Measurements from ENCODE around the gene LRRN2. TPM values are rescaled to one million over a fixed set of nuclear protein-coding genes. Genes with fewer than 3 reads are reported as not detected.

LRRN2 gene
- polyA plus RNA-seq, 1 experiment: not detected

- no peak for DNase-seq (ENCODE audit: low read depth, low spot score)
- Histone ChIP-seq H3K27me3 (ENCODE audit: control insufficient read depth, insufficient read depth, low read length) (peaks cover 4% of the 10 kb centered on the region), H3K27ac (ENCODE audit: low read depth, low read length) (no peak overlapping the region), H3K9me3 (ENCODE audit: control insufficient read depth, insufficient read depth, low read length) (no peaks in the 10 kb centered on the region), H3K4me3 (ENCODE audit: low read depth, low read length) (no peak overlapping the region)
- no peak for TF ChIP-seq CTCF (IDR thresholded peaks at IDR 0.05; ENCODE audit: low read depth, low read length)
- POLR2A ChIA-PET: no interaction called here
- CTCF ChIA-PET: interaction anchor here (1.0 to 1.8 kb wide), 4 partner anchors 23 to 215 kb away, joined by 3 to 11 read pairs (median 4); no protein-coding TSS in a partner anchor
Measured at GRCh38 chr1:204592246-204592948, 93.1 kb downstream of the LRRN2 start.

DNA sequence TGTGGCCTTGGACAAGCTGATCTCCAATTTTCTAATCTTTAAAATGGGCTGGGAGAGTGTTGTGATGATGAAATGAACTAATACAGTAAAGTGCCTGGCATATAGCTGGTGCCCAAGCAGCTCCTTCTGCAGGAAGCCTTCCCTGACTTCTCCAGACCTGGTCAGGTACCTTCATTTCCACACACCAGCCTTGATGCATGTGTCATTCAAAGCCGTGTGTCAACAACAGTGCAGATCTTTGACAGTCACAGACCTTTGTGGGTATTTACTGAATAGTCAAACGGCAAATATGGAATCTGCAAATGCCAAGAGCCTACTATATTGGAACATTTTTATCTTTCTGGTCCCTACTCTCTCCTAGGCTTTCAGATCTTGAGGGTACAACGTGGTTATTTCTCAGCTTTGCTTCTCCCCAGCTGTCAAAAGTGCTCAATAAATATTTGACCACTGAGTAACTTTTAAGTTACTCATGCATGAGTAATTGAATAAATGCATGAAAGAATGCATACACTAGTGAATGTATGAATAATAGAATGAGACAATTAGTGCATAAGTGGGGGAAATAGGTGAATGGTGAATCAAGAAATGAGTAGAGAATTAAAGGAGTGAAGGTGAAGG, 94.0 kb downstream of the LRRN2 start:
- Histone ChIP-seq H3K27ac (ENCODE audit: low read depth, low read length) (no peak overlapping the region), H3K9me3 (ENCODE audit: control insufficient read depth, insufficient read depth, low read length) (no peaks in the 10 kb centered on the region), H3K27me3 (ENCODE audit: control insufficient read depth, insufficient read depth, low read length) (no peaks in the 10 kb centered on the region), H3K4me3 (ENCODE audit: low read depth, low read length) (no peak overlapping the region)
- POLR2A ChIA-PET: interaction anchor here (1.1 kb wide), 1 partner anchor 76 kb away, joined by 3 read pairs; the partner anchor contains the start of gene MDM4
- no peak for TF ChIP-seq CTCF (IDR thresholded peaks at IDR 0.05; ENCODE audit: low read depth, low read length)
- DNase-seq (ENCODE audit: low read depth, low spot score): peak; percentile 16
- CTCF ChIA-PET: interaction anchor here (1.0 to 1.8 kb wide), 4 partner anchors 23 to 216 kb away, joined by 3 to 11 read pairs (median 4); no protein-coding TSS in a partner anchor

DNA sequence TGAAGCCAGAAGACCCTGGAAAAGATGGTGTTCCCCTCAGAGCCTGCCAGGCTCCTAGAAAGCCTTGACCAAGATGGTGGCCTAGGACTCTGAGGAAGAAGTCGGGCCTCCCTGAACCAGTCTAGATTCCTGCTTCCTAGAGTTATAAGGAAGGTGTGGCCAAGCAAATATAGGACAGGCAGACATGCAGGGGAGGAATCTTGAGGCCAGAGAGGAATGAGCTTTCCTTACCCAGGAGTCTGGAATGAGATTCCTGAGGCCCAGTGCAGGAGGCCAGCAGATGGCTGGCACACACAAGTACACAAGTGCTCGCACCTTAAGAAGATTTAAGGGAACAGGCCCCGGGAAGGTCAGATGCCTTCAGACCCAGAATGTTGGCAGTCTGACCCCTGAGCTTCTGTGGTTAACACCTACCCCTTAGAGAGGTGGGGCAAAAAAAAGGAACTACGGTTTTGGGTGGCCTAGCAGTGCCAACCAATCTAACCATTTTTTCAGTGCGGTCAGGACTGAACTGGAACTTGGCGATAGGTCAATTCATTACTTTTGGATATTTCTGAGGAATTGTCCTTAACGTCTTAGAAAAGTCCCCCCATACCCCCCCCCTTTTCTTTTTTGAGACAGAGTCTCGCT, 96.0 kb downstream of the LRRN2 start:
- ChIA-PET POLR2A (no interaction called here), CTCF (interaction anchor here (1.5 to 2.2 kb wide), 3 partner anchors 24 to 219 kb away, joined by 4 to 16 read pairs (median 4); no protein-coding TSS in a partner anchor)
- no peak for TF ChIP-seq CTCF (IDR thresholded peaks at IDR 0.05; ENCODE audit: low read depth, low read length)
- H3K4me3 ChIP-seq (ENCODE audit: low read depth, low read length): no peak overlapping the region
- H3K27ac ChIP-seq (ENCODE audit: low read depth, low read length): no peak overlapping the region
- no peaks in the 10 kb centered on the region for H3K27me3 ChIP-seq (ENCODE audit: control insufficient read depth, insufficient read depth, low read length)
- H3K9me3 ChIP-seq (ENCODE audit: control insufficient read depth, insufficient read depth, low read length): no peaks in the 10 kb centered on the region
- no peak for DNase-seq (ENCODE audit: low read depth, low spot score)

GRCh38 chr1:204588826-204589225, 96.7 kb downstream of the LRRN2 start:
- ChIA-PET CTCF (interaction anchor here (0.6 to 2.2 kb wide), 6 partner anchors 23 to 484 kb away, joined by 4 to 16 read pairs (median 4); no protein-coding TSS in a partner anchor), POLR2A (no interaction called here)
- TF ChIP-seq CTCF (IDR thresholded peaks at IDR 0.05; ENCODE audit: low read depth, low read length): no peak
- DNase-seq (ENCODE audit: low read depth, low spot score): no peak
- Histone ChIP-seq H3K9me3 (ENCODE audit: control insufficient read depth, insufficient read depth, low read length) (no peaks in the 10 kb centered on the region), H3K4me3 (ENCODE audit: low read depth, low read length) (no peak overlapping the region), H3K27ac (ENCODE audit: low read depth, low read length) (no peak overlapping the region), H3K27me3 (ENCODE audit: control insufficient read depth, insufficient read depth, low read length) (peaks cover 2% of the 10 kb centered on the region)
